Omental fat pad (tissue), 4 donors: Measurements from ENCODE around the gene ZWILCH. TPM values are rescaled to one million over a fixed set of nuclear protein-coding genes. Genes with fewer than 3 reads are reported as not detected.

Source experiments
- ATAC-seq: fragments of 150-250 bp; one replicate; pipeline ENCODE4 v1.9.1; 2016; ENCODE audit warnings: mild to moderate bottlenecking, moderate library complexity; ENCODE audit not compliant: low FRiP score
- DNase-seq: peaks from one replicate; pipeline ENCODE4 v3.0.0-alpha.2; 2019; ENCODE audit warnings: low spot score
- small RNA-seq: library from RNA; depleted of rRNA; stranded (forward); fragments of <200 nt; gene quantifications from one replicate; pipeline ENCODE3, GENCODE V24; 2016
- total RNA-seq, 4 donors: library from RNA; depleted of rRNA; stranded (reverse); fragments of >200 nt; gene quantifications; one replicate each; pipeline ENCODE4 v1.1.0, GENCODE V29; 2016
- TF ChIP-seq, protein P1 (sequence below), 3 donors: fragments of 450-650 bp; IDR thresholded peaks; one replicate each; pipeline ENCODE4 v1.5.1; 2016 to 2017; ENCODE audit warnings: antibody characterized with exemption in 3 of 3, mild to moderate bottlenecking in 3 of 3, moderate library complexity in 2 of 3

Gene ZWILCH
- total RNA-seq, 4 donors from 2014 or later: 2.5 to 4.8 (median 3.8) TPM

DNA sequence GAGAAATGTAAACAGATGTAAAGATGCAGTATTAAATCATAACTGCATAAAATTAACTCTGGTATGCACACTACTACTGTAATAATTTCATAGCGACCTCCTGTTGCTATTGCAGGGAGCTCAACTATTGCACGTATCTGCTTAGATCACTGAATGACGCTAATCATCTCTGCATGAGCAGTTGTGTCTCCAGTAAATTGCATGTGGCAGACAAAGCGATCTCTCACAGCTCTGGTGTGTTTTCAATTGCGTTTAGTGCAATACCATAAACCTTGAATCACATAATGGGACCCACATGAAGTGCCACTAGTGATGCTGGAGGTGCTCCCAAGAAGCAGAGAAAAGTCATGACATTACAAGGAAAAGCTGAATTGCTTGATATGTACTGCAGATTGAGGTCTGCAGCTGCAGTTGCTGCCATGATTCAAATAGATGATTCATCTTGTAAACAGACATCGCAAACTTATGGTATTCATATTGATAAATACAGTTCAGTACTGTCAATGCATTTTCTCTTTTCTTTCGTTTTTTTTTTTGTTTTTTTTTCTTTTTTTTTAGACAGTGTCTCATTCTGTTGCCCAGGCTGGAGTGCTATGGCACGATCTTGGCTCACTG, 90.9 kb downstream of the ZWILCH start:
- TF ChIP-seq, protein P1, sequence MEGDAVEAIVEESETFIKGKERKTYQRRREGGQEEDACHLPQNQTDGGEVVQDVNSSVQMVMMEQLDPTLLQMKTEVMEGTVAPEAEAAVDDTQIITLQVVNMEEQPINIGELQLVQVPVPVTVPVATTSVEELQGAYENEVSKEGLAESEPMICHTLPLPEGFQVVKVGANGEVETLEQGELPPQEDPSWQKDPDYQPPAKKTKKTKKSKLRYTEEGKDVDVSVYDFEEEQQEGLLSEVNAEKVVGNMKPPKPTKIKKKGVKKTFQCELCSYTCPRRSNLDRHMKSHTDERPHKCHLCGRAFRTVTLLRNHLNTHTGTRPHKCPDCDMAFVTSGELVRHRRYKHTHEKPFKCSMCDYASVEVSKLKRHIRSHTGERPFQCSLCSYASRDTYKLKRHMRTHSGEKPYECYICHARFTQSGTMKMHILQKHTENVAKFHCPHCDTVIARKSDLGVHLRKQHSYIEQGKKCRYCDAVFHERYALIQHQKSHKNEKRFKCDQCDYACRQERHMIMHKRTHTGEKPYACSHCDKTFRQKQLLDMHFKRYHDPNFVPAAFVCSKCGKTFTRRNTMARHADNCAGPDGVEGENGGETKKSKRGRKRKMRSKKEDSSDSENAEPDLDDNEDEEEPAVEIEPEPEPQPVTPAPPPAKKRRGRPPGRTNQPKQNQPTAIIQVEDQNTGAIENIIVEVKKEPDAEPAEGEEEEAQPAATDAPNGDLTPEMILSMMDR (IDR thresholded peaks at IDR 0.05): no peak
- ATAC-seq (no peak), DNase-seq (no peak)

DNA sequence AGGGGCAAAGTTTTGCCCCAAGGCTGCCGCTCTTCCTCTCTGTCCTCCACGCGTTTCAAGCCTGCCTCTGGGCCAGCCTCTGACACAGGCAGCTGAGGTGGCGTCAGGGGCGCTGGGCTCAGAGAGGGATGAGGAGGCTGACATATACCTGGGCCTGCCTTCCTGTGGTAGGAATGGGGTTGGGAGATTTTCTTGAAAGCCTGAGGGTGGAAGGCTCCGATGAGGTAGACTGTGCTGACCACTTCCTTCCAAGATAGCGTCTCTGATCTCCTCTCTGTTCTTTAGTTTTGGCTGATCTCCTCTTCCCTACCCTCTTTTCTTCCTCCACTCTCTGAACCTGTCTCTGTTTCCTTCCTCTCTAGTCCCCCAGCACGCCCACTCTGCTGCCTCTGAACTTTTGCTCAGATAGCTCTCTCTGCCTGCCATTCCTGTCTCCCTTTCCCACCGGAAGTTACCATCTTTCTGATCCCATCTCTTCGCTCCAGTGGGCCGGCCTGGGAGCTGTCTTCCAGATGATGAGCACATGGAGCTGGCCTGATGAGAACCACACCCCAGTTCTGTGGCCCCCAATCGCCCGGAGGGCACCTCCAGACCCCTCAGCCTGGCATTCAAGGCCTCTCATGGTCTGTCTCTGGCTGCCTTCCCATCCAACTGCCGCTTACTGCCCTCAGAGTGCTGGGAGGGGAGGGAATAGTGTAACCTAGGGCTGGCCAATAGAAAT, 93.1 kb downstream of the ZWILCH start:
- no peak for DNase-seq
- TF ChIP-seq, protein P1 (IDR thresholded peaks at IDR 0.05): no peak
- ATAC-seq: no peak

Small RNA genes within 50 kb of the gene (small RNA-seq; reads per million reads assigned to genes)
- gene MIR4512 (not detected), gene RF01159 (not detected), gene SNORD16 (not detected), gene SNORD18A (not detected), gene SNORD18B (not detected), gene SNORD18C (not detected)

Other genes starting within 250 kb of the ZWILCH start
- 10 to 100 TPM; 24.4 to 60.8 (median 42.1) TPM for gene DIS3L, start 211.8 kb upstream of the ZWILCH start, total RNA-seq
- gene TIPIN, start 148.6 kb upstream of the ZWILCH start, total RNA-seq: 1 to 10 TPM; 2.3 to 5.8 (median 5.2) TPM
- gene MAP2K1, start 118.4 kb upstream of the ZWILCH start, total RNA-seq: 10 to 100 TPM; 49.3 to 63.2 (median 59.6) TPM
- gene SNAPC5, start 7.6 kb upstream of the ZWILCH start, total RNA-seq: 10 to 100 TPM; 22.0 to 35.8 (median 26.4) TPM
- gene RPL4, start 471 bp upstream of the ZWILCH start, total RNA-seq: 1,000 to 10,000 TPM; 2,591 to 3,358 (median 3,050) TPM
- not detected for gene LCTL, start 60.7 kb downstream of the ZWILCH start, total RNA-seq
- 10 to 100 TPM; 15.6 to 44.9 (median 23.8) TPM for gene SMAD6, start 196.9 kb downstream of the ZWILCH start, total RNA-seq